GM18502 (cell line): Measurements from ENCODE around the gene CDK14.

ENCODE experiments used
- ATAC-seq: cut with Tn5 transposase; IDR thresholded peaks from one replicate; pipeline ENCODE4 v1.9.1; 2021; ENCODE audit warnings: mild to moderate bottlenecking; ENCODE audit not compliant: unreplicated experiment, poor library complexity

The CDK14 gene

GRCh38 chr7:91064938-91065337 is 468.8 kb downstream of the CDK14 start:
- no peak for ATAC-seq

GRCh38 chr7:91066627-91067026 is 470.5 kb downstream of the CDK14 start:
- ATAC-seq, result no peak

GRCh38 chr7:91067242-91067641 is 471.1 kb downstream of the CDK14 start:
- no peak for ATAC-seq

DNA sequence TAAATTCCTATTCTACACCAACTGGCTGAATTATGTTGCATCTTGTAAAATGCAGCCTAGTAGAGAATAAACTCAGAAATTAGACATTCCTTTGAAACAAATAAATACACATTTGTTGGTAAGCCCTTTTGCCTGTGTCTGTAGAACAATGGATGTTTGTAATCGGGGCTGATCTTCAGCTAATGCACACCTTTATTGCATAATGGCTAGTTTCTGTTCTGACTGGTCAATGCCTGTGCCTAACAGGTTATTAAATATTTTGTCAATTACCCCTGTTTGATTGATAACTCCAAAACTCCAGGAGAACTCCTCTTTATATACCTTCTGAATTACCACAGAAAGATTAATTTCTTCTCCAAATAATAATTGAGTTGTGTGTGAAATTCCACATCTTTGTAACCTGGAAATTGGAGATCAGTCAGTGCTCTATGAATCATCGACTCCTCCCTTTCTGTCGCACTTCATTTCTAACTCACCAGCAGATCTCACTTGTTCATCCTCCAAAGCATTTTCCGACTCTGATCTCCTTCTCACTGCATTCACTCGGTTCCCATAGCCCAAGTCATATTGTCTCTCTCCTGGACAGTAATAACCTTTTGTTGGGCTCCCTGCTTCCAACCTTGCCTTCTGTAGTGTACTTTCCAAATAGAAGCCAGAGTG is 472.1 kb downstream of the CDK14 start:
- ATAC-seq, result no peak

GRCh38 chr7:91069146-91069545 is 473.0 kb downstream of the CDK14 start:
- ATAC-seq, result no peak

DNA sequence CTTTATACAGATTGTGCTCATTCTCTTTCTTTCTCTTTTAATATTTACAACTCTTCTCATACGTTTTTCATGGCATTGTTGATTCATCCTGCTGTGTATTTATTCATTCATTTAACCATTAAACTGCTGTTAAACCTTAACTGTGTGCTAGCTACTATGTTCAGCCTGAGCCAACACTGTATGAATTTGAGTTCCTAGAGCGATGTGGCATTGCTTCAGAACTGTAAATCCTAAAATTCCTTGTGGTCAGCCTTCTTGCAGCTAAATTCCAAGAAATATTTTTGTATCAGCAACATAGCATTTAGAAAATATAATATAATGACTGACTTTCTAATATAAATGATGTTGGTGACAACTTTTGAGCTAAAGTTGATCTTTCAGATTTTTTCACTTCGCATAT is 483.4 kb downstream of the CDK14 start:
- no peak for ATAC-seq

GRCh38 chr7:91080351-91080750 is 484.2 kb downstream of the CDK14 start:
- ATAC-seq, result no peak

- ATAC-seq, result no peak
Observed at GRCh38 chr7:91082038-91082437, 485.9 kb downstream of the CDK14 start.

- ATAC-seq, result no peak
Observed at GRCh38 chr7:91082852-91083495, 486.9 kb downstream of the CDK14 start.

DNA sequence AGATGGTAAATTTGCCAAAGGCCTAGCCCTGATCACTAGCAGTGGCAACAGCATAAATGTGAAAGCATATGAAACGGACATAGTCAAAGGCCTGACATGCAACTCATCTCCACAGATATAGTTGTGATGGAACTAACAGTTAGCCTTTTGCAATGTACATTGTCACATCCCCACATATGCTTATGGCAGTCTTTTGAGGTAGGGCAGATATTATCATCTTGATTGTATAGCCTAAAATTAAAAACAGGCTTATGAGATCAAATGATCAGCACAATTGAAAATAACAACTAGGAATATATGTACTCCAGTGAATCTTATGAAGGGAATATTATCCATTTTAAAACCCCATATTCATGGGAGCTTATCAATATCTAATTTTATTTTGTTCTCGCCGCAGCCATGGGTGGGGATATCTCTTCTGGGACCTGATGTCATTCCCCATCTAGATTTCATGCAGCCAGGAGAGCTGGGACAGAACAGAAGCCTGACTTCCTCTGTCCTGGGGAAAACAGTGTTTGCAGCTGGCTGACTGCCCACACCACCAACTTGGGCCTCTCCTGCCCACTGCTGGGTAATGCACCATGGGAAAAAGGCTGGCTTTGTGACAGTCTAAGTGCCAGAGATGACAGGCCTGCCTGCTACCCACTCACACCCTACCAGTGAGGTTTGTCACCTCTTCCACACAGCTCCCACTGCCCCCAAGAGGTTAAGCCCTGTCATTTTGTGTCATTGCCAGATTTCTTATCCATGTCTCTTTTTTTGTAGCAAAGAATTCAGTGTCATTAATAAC is 487.9 kb downstream of the CDK14 start:
- ATAC-seq, result no peak

- no peak for ATAC-seq
Observed at GRCh38 chr7:91085175-91085574, 489.1 kb downstream of the CDK14 start.

GRCh38 chr7:91086200-91086599 is 490.1 kb downstream of the CDK14 start:
- ATAC-seq, result no peak

DNA sequence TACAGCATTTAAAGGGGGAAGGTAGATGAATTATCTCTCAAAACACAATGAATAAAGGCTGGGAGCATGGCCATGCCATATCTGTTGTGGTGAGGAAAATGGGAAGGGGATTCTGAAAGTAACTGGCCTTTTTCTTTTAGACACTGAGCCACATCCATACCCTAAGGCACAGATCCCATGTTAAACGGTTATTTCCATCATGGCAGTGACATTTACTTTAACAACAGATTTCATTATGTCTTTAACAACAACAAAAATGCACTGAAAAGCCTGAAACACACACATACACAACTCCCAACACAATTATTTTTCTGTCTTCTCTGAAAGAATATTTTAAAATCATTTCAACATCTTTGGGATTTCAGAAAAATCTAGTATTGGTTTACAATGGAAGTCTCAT is 492.0 kb downstream of the CDK14 start:
- no peak for ATAC-seq

DNA sequence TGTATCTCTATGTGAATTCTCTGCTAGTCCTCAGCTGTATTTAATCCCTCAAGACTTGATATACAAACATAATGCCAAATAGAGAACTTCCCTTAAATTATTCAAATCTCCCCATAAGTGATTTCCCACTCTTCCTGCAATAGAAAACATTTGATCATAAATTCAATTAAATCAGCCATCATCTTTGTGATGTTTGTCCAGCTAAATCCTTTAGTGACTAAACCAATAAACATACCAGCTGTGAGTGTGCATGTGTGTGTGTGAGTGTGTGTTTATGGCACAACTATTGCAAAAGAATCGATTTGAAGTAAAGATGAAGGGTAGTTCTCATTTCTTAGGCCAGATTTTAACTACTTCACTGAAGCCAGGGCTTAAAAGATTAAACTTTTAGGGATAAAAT is 492.6 kb downstream of the CDK14 start:
- ATAC-seq, result no peak

DNA sequence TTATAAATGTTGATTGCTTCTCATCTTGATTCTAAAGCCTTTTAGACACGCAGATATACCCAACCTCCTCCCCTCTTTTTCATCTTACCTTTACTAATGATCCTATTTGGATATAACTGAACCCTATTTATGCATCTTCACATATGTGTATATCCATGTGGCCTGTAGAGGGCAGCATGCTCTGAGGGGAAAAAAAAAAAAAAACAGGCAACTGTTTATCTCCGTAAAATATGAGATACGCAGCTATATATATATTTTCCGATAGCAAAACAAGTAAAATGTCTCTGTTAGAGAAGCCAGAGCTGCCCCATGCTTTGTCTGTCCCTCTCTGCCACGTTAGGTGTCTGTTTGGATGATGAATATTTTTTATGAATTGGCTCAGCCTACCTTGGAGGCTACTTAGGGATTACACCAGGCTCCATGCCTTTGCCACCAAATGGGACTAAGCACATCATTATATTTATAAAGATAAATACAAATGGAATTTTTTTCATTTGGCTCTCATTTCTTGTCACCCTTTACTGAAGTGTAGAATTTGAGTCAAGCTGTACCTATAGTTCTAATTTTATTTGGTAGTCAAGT is 493.4 kb downstream of the CDK14 start:
- peak; percentile 88 for ATAC-seq

- no peak for ATAC-seq
Observed at GRCh38 chr7:91090684-91091083, 494.6 kb downstream of the CDK14 start.

GRCh38 chr7:91091631-91092030 is 495.5 kb downstream of the CDK14 start:
- no peak for ATAC-seq

- ATAC-seq, result no peak
Observed at GRCh38 chr7:91093181-91093580, 497.1 kb downstream of the CDK14 start.

- ATAC-seq, result no peak
Observed at GRCh38 chr7:91098566-91098965, 502.4 kb downstream of the CDK14 start.

DNA sequence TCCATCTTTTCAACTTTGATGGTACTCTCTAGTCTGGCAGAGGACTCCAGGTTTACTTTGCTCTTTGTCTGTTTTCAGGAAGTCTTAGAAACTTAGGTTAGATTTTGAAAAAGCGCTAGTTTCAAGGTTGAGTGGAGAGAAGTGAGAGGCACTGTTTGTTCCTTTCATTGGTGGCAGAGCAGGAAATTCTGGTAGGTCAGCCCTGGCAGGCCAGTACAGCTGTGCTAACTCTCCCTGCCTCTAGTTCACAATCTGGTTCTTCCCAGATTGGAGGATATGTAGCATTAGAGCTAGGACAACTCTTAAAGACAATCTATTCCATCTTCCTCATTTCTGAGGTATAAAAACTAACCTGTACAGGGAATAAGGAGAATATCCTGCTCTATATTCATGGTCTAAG is 507.2 kb downstream of the CDK14 start:
- ATAC-seq, result no peak

GRCh38 chr7:91107460-91107859 is 511.3 kb downstream of the CDK14 start:
- no peak for ATAC-seq
